ENCODE data around the gene ZRANB1. TPM values are rescaled to one million over a fixed set of nuclear protein-coding genes. Genes with fewer than 3 reads are reported as not detected.

Gene ZRANB1
- total RNA-seq, 1 donor from 2014 or later = 21.8 TPM

- H3K4me1 Mint-ChIP-seq = peaks cover 24% of the 10 kb centered on the region
These were observed 56.1 kb downstream of the ZRANB1 start for GRCh38 chr10:124997771-124998623.

DNA sequence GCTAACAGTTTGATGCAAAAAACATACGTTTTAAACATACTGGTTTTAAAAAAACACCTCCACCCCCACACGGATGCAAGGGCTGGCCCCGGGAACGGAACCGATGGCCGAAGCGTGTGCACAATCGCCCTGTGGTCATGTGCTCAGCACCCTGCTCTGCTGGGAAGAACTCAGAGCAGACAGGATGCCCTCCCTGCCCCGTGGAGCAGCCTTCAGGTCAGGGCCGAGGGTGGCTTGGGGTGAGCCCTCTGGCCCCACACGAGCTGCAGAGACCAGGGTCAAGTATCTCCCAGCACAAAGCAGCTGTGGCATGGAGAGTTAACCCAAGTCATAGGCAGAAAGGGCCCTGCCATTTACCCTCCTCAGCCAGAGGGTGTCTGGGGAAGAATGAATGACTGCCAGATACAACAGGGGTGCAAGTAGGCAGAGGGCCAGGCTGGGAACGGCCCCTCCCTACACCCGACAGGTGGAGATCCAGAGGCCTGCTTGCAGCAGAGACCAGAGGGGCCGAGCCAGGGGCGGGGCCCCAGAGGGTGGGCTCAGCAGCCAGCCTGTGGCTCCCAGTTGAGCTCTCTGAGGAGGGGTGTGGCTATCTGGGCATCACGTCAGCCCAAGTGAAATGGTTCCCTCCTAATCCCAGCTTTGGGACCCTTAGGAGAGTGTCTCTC lies 56.8 kb downstream of the ZRANB1 start:
- peaks cover 24% of the 10 kb centered on the region for H3K4me1 Mint-ChIP-seq
- H3K9ac ChIP-seq = no peak overlapping the region
- H2AFZ ChIP-seq (replicated peaks) = no peak overlapping the region
- H3K4me2 ChIP-seq = no peak overlapping the region
- no peaks in the 10 kb centered on the region for H3K9me3 ChIP-seq (ENCODE audit: low read depth)
- H3K27me3 ChIP-seq = no peaks in the 10 kb centered on the region
- no peak overlapping the region for H3K27ac ChIP-seq
- H3K36me3 Mint-ChIP-seq = peaks cover 18% of the 10 kb centered on the region
- no peaks in the 10 kb centered on the region for H3K36me3 ChIP-seq
- DNase-seq (ENCODE audit: low spot score) = no peak
- peaks cover 12% of the 10 kb centered on the region for H3K79me2 ChIP-seq (ENCODE audit: low read depth)
- no peak overlapping the region for H3K27ac Mint-ChIP-seq
- H3K27me3 Mint-ChIP-seq (ENCODE audit: insufficient read depth, low read depth) = peaks cover 2% of the 10 kb centered on the region
- no peak for TF ChIP-seq EZH2 (IDR thresholded peaks at IDR 0.05)
- TF ChIP-seq, protein P1, sequence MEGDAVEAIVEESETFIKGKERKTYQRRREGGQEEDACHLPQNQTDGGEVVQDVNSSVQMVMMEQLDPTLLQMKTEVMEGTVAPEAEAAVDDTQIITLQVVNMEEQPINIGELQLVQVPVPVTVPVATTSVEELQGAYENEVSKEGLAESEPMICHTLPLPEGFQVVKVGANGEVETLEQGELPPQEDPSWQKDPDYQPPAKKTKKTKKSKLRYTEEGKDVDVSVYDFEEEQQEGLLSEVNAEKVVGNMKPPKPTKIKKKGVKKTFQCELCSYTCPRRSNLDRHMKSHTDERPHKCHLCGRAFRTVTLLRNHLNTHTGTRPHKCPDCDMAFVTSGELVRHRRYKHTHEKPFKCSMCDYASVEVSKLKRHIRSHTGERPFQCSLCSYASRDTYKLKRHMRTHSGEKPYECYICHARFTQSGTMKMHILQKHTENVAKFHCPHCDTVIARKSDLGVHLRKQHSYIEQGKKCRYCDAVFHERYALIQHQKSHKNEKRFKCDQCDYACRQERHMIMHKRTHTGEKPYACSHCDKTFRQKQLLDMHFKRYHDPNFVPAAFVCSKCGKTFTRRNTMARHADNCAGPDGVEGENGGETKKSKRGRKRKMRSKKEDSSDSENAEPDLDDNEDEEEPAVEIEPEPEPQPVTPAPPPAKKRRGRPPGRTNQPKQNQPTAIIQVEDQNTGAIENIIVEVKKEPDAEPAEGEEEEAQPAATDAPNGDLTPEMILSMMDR (IDR thresholded peaks at IDR 0.05) = no peak
- TF ChIP-seq EZH2phosphoT487 (IDR thresholded peaks at IDR 0.05) = no peak
- H3K4me3 Mint-ChIP-seq = no peak overlapping the region
- H4K20me1 ChIP-seq (ENCODE audit: low read depth) = peaks cover 44% of the 10 kb centered on the region
- H3K9me3 Mint-ChIP-seq = no peaks in the 10 kb centered on the region
- no peak overlapping the region for H3K4me3 ChIP-seq
- H3K4me1 ChIP-seq = peaks cover 15% of the 10 kb centered on the region
- H3F3A ChIP-seq (ENCODE audit: low read depth) = peaks cover 12% of the 10 kb centered on the region

More at GRCh38 chr10:124997771-124998623, 56.1 kb downstream of the ZRANB1 start:
- TF ChIP-seq EZH2phosphoT487 (IDR thresholded peaks at IDR 0.05) (no peak), EZH2 (IDR thresholded peaks at IDR 0.05) (no peak)
- TF ChIP-seq, protein P1 (IDR thresholded peaks at IDR 0.05) = no peak
- peaks cover 7% of the 10 kb centered on the region for H3K79me2 ChIP-seq (ENCODE audit: low read depth)
- H3K4me1 ChIP-seq = peaks cover 15% of the 10 kb centered on the region
- Mint-ChIP-seq H3K27me3 (ENCODE audit: insufficient read depth, low read depth) (peaks cover 2% of the 10 kb centered on the region), H3K27ac (no peak overlapping the region), H3K9me3 (no peaks in the 10 kb centered on the region), H3K4me3 (no peak overlapping the region), H3K36me3 (peaks cover 25% of the 10 kb centered on the region)
- peaks cover 19% of the 10 kb centered on the region for H3F3A ChIP-seq (ENCODE audit: low read depth)
- no peaks in the 10 kb centered on the region for H3K9me3 ChIP-seq (ENCODE audit: low read depth)
- no peaks in the 10 kb centered on the region for H3K36me3 ChIP-seq
- H2AFZ ChIP-seq (replicated peaks) = no peak overlapping the region
- H4K20me1 ChIP-seq (ENCODE audit: low read depth) = peaks cover 41% of the 10 kb centered on the region
- H3K27me3 ChIP-seq = no peaks in the 10 kb centered on the region
- no peak overlapping the region for H3K4me2 ChIP-seq
- H3K27ac ChIP-seq = no peak overlapping the region
- DNase-seq (ENCODE audit: low spot score) = no peak
- H3K9ac ChIP-seq = no peak overlapping the region
- no peak overlapping the region for H3K4me3 ChIP-seq

- peaks cover 15% of the 10 kb centered on the region for H3K4me1 ChIP-seq
- peaks cover 28% of the 10 kb centered on the region for H3K4me1 Mint-ChIP-seq
- peaks cover 53% of the 10 kb centered on the region for H4K20me1 ChIP-seq (ENCODE audit: low read depth)
- H3K4me3 ChIP-seq = no peak overlapping the region
- H3K27me3 Mint-ChIP-seq (ENCODE audit: insufficient read depth, low read depth) = peaks cover 2% of the 10 kb centered on the region
- no peaks in the 10 kb centered on the region for H3K9me3 ChIP-seq (ENCODE audit: low read depth)
- H3K4me2 ChIP-seq = no peak overlapping the region
- no peaks in the 10 kb centered on the region for H3K9me3 Mint-ChIP-seq
- no peak overlapping the region for H3K27ac Mint-ChIP-seq
- H3K27me3 ChIP-seq = no peaks in the 10 kb centered on the region
- peaks cover 21% of the 10 kb centered on the region for H3K79me2 ChIP-seq (ENCODE audit: low read depth)
- H3K27ac ChIP-seq = no peak overlapping the region
- H3K9ac ChIP-seq = no peak overlapping the region
- H3F3A ChIP-seq (ENCODE audit: low read depth) = peaks cover 10% of the 10 kb centered on the region
- DNase-seq (ENCODE audit: low spot score) = no peak
- no peak overlapping the region for H3K4me3 Mint-ChIP-seq
- no peak for TF ChIP-seq EZH2phosphoT487 (IDR thresholded peaks at IDR 0.05)
- TF ChIP-seq, protein P1 (IDR thresholded peaks at IDR 0.05) = no peak
- no peak for TF ChIP-seq EZH2 (IDR thresholded peaks at IDR 0.05)
- no peaks in the 10 kb centered on the region for H3K36me3 ChIP-seq
- H2AFZ ChIP-seq (replicated peaks) = no peak overlapping the region
- H3K36me3 Mint-ChIP-seq = peaks cover 16% of the 10 kb centered on the region
These were observed 57.8 kb downstream of the ZRANB1 start for GRCh38 chr10:124999433-125000365.

All from neural progenitor cell (in vitro differentiated cells).